Pancreas (tissue), 10 donors: Measurements from ENCODE around the gene TNIK. TPM values are rescaled to one million over a fixed set of nuclear protein-coding genes. Genes with fewer than 3 reads are reported as not detected.

ENCODE experiments used
- ATAC-seq, 4 donors: fragments of 200-7000 bp; cut with Tn5 transposase; one replicate each; pipeline versions ENCODE4 v1.8.0 to v1.9.1; 2020; ENCODE audit warnings: mild to moderate bottlenecking in 4 of 4, moderate library complexity in 4 of 4
- DNase-seq, 6 donors: peaks; one replicate each; pipeline ENCODE4 v3.0.0-alpha.2; 2020
- FAIRE-seq: peaks from 2 replicates; lab custom pipeline; 2012; peaks lifted over from hg19 to GRCh38; lab: Jason Lieb, UNC
- H3K27ac ChIP-seq, 4 donors: fragments of 200-600 bp; sonication (generic); 1 replicate in 3 of 4; 2 replicates in 1 of 4; pipeline versions ENCODE4 v1.5.0 to v1.8.0; 2020
- H3K27me3 ChIP-seq, 4 donors: fragments of 200-600 bp; one replicate each; pipeline ENCODE4 v1.8.0; 2021
- H3K36me3 ChIP-seq, 3 donors: fragments of 200-600 bp; sonication (generic) in 1 of 3; one replicate each; pipeline versions ENCODE4 v1.5.0 to v1.8.0; 2020 to 2021
- H3K4me1 ChIP-seq, 3 donors: fragments of 200-600 bp; one replicate each; pipeline ENCODE4 v1.8.0; 2021
- H3K4me3 ChIP-seq, 4 donors: fragments of 200-600 bp; sonication (generic) in 2 of 4; one replicate each; pipeline versions ENCODE4 v1.5.0 to v1.8.0; 2020 to 2021
- H3K9me3 ChIP-seq, 4 donors: fragments of 200-600 bp; one replicate each; pipeline ENCODE4 v1.8.0; 2021
- WGBS, 2 donors: extraction: QIAGEN DNeasy Blood & Tissue Kit; methylation state at CpG; one replicate each; pipeline ENCODE4 v1.1.7; 2013; 5-methylcytosine and 5-hydroxymethylcytosine counted together
- intact Hi-C, 3 donors: fragments of 100-400 bp; cut with DNase I; formaldehyde crosslinking; loops; one replicate each; pipeline versions ENCODE4 v1.11.1 to v1.14.2; 2022
- polyA plus RNA-seq, 2 donors: library from polyadenylated mRNA; stranded (reverse); fragments of 200-250 nt; gene quantifications; one replicate each; pipeline ENCODE4 v1.2.3, GENCODE V29; 2013
- total RNA-seq, 6 donors: library from RNA; stranded (reverse); fragmentation: NEBNext Ultra II Directional in 4 of 6; extraction: Animal tissue kit (Norgen Biotek cat#: 25700) in 4 of 6; gene quantifications; one replicate each; pipeline versions ENCODE4 v1.2.1 to v1.2.4, GENCODE V29; 2021 to 2023
- TF ChIP-seq, protein P1 (sequence below), 4 donors: fragments of 200-600 bp; sonication (generic) in 3 of 4; IDR thresholded peaks; one replicate each; pipeline versions ENCODE4 v1.5.0 to v1.8.0; 2021; ENCODE audit warnings: antibody characterized with exemption in 4 of 4
- donor health status: healthy with polysubstance abuse.
- donor health status: DM: no; HTN: no; CAD: no; lungs with moderate emphysema.
- donor health status: DM: no; HTN: no; CAD: no.
- donor health status: control.
- donor health status: control.
- donor health status: Bipolar disorder and iron deficiency.
- donor health status: DM: yes; HTN: yes; CAD: no.
- donor health status: DM: no; HTN: no; CAD: no.
- donor health status: DM: no; HTN: no; CAD: no.
- donor health status: DM: yes; HTN: yes; CAD: no.

TNIK gene
- total and polyA plus RNA-seq, 8 donors = 3.5 to 13.6 (median 5.8) TPM

- DNase-seq (no peak), ATAC-seq (no peak), FAIRE-seq (no peak)
- no peaks in the 10 kb centered on the region for H3K9me3 ChIP-seq
- intact Hi-C loops = no loop called here
- no peak overlapping the region for H3K27ac ChIP-seq
- H3K36me3 ChIP-seq = no peaks in the 10 kb centered on the region
- no peaks in the 10 kb centered on the region for H3K4me1 ChIP-seq
- TF ChIP-seq, protein P1, sequence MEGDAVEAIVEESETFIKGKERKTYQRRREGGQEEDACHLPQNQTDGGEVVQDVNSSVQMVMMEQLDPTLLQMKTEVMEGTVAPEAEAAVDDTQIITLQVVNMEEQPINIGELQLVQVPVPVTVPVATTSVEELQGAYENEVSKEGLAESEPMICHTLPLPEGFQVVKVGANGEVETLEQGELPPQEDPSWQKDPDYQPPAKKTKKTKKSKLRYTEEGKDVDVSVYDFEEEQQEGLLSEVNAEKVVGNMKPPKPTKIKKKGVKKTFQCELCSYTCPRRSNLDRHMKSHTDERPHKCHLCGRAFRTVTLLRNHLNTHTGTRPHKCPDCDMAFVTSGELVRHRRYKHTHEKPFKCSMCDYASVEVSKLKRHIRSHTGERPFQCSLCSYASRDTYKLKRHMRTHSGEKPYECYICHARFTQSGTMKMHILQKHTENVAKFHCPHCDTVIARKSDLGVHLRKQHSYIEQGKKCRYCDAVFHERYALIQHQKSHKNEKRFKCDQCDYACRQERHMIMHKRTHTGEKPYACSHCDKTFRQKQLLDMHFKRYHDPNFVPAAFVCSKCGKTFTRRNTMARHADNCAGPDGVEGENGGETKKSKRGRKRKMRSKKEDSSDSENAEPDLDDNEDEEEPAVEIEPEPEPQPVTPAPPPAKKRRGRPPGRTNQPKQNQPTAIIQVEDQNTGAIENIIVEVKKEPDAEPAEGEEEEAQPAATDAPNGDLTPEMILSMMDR (IDR thresholded peaks at IDR 0.05) = no peak
- no peaks in the 10 kb centered on the region for H3K27me3 ChIP-seq
- 62% methylated on average over 3 of the region's 3 CpGs for WGBS, 2 donors
- no peak overlapping the region for H3K4me3 ChIP-seq
Observed at GRCh38 chr3:171276923-171277322, 183.3 kb downstream of the TNIK start.

GRCh38 chr3:171274222-171274621, 186.0 kb downstream of the TNIK start:
- no peaks in the 10 kb centered on the region for H3K9me3 ChIP-seq
- no peak overlapping the region for H3K4me3 ChIP-seq
- TF ChIP-seq, protein P1 (IDR thresholded peaks at IDR 0.05) = no peak
- intact Hi-C loops = no loop called here
- no peaks in the 10 kb centered on the region for H3K4me1 ChIP-seq
- no peak for ATAC-seq
- no peak for DNase-seq
- no peaks in the 10 kb centered on the region for H3K27me3 ChIP-seq
- H3K36me3 ChIP-seq = no peaks in the 10 kb centered on the region
- WGBS, 2 donors = 96% methylated on average over 1 of the region's 1 CpG
- no peak for FAIRE-seq
- H3K27ac ChIP-seq = no peak overlapping the region

GRCh38 chr3:171270541-171270940, 189.7 kb downstream of the TNIK start:
- WGBS, 2 donors = 90 to 91% methylated on average over 2 of the region's 2 CpGs
- Histone ChIP-seq H3K4me1 (peaks cover 0 to 15% (median 4%) of the 10 kb centered on the region in 3 donors), H3K36me3 (no peaks in the 10 kb centered on the region), H3K27ac (no peak overlapping the region), H3K4me3 (no peak overlapping the region), H3K9me3 (no peaks in the 10 kb centered on the region), H3K27me3 (no peaks in the 10 kb centered on the region)
- ATAC-seq (no peak), FAIRE-seq (no peak), DNase-seq (no peak)
- TF ChIP-seq, protein P1 (IDR thresholded peaks at IDR 0.05) = no peak
- intact Hi-C loops = no loop called here

DNA sequence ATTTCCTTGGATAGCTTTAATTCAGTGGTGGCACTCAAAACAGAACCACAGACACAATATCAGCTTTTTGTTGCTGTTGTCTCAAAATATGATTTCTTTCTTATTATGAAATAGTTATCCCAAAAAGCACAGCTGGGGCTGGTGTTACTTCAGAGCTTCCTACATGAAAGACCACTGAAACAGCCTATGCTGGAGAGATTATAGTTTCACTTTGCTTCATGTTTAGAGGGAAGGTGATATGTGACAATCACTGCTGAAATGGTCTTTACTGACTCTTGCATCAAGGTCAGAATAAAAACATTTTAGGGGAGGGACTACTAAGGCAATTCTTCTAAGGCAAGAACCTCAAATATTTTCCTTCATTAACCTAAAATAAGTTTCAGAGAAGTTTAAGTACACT, 190.7 kb downstream of the TNIK start:
- TF ChIP-seq, protein P1 (IDR thresholded peaks at IDR 0.05) = no peak
- ATAC-seq (no peak), DNase-seq (no peak), FAIRE-seq (no peak)
- intact Hi-C loops = no loop called here
- no peak overlapping the region for H3K4me3 ChIP-seq
- H3K9me3 ChIP-seq = no peaks in the 10 kb centered on the region
- no peak overlapping the region for H3K27ac ChIP-seq
- no peaks in the 10 kb centered on the region for H3K36me3 ChIP-seq
- peaks cover 0 to 15% (median 4%) of the 10 kb centered on the region in 3 donors for H3K4me1 ChIP-seq
- H3K27me3 ChIP-seq = no peaks in the 10 kb centered on the region

- 85 to 89% methylated on average over 1 of the region's 1 CpG for WGBS, 2 donors
- no peaks in the 10 kb centered on the region for H3K9me3 ChIP-seq
- no peak for DNase-seq
- H3K36me3 ChIP-seq = no peaks in the 10 kb centered on the region
- no peak overlapping the region for H3K27ac ChIP-seq
- FAIRE-seq = no peak
- ATAC-seq = no peak
- H3K4me3 ChIP-seq = no peak overlapping the region
- TF ChIP-seq, protein P1 (IDR thresholded peaks at IDR 0.05) = no peak
- intact Hi-C loops = no loop called here
- peaks cover 0 to 15% (median 4%) of the 10 kb centered on the region in 3 donors for H3K4me1 ChIP-seq
- no peaks in the 10 kb centered on the region for H3K27me3 ChIP-seq
Observed at GRCh38 chr3:171268677-171269076, 191.5 kb downstream of the TNIK start.
